Measurements from ENCODE around the gene MPPED1.

GRCh38 chr22:43389227-43389836, 22.5 kb upstream of the MPPED1 start:
- TF ChIP-seq CTCF (conservative IDR thresholded peaks at IDR 0.05; ENCODE audit: low read depth, low read length) (no peak), EZH2 (IDR thresholded peaks at IDR 0.05; ENCODE audit: borderline replicate concordance, low read depth, low read length, poor library complexity, severe bottlenecking) (no peak)

Data from A673 (cell line).